ENCODE data around the gene SSBP3.

- TF ChIP-seq, protein P1, sequence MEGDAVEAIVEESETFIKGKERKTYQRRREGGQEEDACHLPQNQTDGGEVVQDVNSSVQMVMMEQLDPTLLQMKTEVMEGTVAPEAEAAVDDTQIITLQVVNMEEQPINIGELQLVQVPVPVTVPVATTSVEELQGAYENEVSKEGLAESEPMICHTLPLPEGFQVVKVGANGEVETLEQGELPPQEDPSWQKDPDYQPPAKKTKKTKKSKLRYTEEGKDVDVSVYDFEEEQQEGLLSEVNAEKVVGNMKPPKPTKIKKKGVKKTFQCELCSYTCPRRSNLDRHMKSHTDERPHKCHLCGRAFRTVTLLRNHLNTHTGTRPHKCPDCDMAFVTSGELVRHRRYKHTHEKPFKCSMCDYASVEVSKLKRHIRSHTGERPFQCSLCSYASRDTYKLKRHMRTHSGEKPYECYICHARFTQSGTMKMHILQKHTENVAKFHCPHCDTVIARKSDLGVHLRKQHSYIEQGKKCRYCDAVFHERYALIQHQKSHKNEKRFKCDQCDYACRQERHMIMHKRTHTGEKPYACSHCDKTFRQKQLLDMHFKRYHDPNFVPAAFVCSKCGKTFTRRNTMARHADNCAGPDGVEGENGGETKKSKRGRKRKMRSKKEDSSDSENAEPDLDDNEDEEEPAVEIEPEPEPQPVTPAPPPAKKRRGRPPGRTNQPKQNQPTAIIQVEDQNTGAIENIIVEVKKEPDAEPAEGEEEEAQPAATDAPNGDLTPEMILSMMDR (optimal IDR thresholded peaks at IDR 0.05 in 1 of 3, IDR thresholded peaks at IDR 0.05 in 1 of 3, conservative IDR thresholded peaks at IDR 0.05 in 1 of 3; ENCODE audit: extremely low read depth in 1 of 3, insufficient read depth in 2 of 3, low read length in 3 of 3): peak in 1 of 3 experiments; percentile 67
- TF ChIP-seq EZH2 (IDR thresholded peaks at IDR 0.05; ENCODE audit: low read length): no peak
Measured at GRCh38 chr1:54273092-54273794, 133.0 kb downstream of the SSBP3 start.
